SIG-M5 (cell line): ENCODE data around the gene SCN4A.
A peak's percentile ranks its signal among the peaks of the same experiment; 100 is the strongest.
"Not testable (repeated sequence)": the region's sequence is repeated elsewhere in the genome, so short reads cannot be mapped to it uniquely, and the experiment has no call there.

Experiments used
- DNase-seq: peaks from one replicate; lab custom pipeline; 2025; lab: John Stamatoyannopoulos, UW

The SCN4A gene

DNA sequence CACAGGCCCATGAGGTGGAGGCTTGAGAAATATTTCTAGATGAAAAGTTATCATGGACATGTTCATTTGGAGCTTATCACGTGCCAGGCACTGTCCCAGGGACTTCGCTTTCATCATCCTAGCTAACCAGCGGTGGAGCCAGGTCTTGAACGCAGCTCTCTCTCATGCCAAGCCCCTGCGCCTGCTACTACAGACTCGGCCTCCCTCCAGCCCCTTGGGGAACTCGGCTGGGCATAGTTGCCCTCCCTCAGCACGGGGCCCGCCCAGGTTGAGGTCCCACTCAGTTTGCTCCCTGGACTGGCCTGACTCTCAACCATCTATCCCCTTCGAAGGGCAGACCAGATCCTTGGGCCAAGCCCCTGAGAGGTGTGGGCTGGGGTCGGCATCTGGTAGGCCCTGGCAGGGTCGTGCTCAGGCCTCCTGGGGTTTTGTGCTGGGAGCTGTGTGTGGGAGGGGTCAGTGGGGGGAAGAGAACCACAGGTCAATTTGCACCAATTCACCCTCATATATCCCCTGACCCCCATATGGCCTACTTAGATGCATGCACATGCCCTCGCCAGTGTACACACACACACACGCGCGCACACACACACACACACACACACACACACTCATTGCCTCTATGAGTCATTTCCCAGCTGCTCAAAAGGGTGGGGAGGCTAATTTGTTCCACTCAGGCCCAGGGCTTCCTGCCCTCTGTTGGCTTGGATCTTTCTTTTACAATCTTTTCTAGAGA, 12.1 kb upstream of the SCN4A start:
- DNase-seq, result no peak

- DNase-seq, result no peak
Measured at GRCh38 chr17:63984236-63984635, 11.5 kb upstream of the SCN4A start.

- no peak for DNase-seq
Measured at GRCh38 chr17:63983320-63983719, 10.6 kb upstream of the SCN4A start.

DNA sequence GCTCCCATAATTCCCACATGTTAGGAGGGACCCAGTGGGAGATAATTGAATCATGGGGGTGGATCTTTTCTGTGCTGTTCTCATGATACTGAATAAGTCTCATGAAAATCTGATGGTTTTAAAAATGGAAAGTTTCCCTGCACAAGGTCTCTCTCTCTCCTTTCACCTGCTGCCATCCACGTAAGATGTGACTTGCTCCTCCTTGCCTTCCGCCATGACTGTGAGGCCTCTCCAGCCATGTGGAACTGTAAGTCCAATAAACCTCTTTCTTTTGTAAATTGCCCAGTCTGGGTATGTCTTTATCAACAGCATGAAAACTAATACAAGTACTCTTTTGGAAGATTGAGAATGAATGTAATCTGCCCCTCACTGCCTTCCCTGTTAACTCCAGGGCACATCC, 9.9 kb upstream of the SCN4A start:
- DNase-seq, result not testable (repeated sequence)

DNA sequence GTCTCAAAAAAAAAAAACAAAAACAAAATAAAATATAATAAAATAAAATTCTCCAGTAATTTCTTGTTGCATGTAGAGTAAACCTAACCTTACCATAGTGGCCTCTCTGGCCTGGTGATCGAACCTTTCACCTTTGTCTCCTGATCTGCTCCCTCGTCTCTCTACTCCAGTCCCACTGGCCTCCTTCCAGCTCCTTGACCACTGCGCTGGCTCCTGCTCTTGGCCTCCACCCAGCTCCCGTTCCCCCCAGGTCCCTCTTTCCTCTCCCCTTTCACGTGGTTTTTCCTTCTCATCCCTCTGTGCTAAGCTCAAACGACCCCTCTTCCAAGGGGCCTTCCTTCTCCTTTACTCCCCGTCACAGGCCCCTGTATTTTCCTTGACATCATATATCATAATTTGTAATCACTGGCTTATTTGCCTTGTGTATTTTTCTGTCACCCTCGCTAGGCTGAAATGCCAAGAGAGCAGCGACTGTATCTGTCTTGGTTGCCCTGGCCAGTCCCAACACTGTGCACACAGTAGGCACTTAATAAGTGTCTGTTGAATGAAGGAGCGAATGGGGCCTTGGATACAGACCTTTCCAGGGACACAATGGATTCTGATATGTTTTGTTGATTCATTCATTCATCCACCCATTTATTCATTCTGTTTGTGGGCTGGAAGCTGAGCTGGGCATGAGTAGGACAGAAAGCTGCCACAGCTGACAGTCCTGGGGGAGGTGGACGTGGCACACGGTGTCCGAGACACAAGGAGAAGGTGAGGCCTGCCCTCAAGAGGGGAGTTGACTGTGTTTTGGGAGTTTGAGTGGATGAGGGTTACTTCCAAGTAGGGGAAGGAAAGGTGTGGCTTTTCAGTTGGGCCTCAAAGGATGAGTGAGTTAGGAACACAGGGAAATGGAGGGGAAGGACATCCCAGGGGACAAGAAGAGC, 5.8 kb upstream of the SCN4A start:
- no peak for DNase-seq

DNA sequence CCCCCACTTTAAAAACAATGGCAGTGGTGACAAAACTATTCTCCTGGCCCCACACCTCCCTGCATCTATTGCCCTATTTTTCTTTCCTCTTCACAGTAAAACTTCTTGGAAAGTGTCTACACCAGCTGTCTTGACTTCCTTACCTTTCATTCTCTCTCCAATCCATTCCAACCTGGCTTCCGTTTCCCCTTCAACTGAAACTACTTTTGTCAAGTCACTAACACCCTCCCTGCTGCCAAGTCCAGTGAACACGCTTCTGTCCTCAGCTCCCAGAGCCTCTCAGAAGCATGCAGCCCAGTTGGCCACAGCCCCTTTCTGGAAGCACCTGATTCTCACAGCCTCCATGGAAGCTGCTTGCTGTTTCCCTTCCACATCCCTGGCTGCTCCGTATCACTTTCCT, 4.0 kb upstream of the SCN4A start:
- DNase-seq, result no peak

- DNase-seq, result no peak
Measured at GRCh38 chr17:63975541-63976092, 2.9 kb upstream of the SCN4A start.

- no peak for DNase-seq
Measured at GRCh38 chr17:63974594-63975192, 2.0 kb upstream of the SCN4A start.

DNA sequence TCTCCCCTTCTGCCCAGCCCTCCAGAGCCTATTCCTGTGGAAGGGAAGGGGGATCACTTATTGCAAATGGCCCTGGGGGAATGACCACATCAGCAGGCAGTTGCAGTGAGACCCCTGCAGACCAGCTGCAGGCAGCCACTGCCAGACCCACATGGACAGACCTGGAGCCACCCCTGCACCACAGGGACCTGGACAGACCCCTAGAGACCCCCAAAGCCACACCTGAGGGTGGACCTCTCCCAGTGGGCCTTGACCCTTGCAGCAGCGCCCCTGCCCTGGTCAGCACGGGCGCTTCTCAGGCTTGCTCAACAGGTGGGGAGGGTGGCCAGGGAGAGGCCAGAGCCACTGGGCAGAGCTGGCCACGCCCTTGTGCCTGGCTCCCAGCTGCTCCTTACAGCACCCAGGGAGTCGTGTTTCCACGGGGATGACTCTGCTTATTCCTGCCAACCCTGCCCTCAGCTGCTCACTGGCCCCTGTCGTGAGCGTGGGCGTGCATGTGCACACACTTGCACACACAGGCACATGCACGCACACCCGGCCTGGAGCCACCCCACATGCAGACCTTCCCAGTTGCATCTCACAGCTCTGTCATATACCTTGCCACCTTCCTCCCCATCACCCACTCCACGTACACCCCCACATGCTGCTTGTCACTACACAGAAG, 1.3 kb upstream of the SCN4A start:
- DNase-seq, result no peak

- DNase-seq, result no peak
Measured at GRCh38 chr17:63973247-63973646, 529 bp upstream of the SCN4A start.

GRCh38 chr17:63969278-63969677, 3.4 kb downstream of the SCN4A start:
- no peak for DNase-seq

DNA sequence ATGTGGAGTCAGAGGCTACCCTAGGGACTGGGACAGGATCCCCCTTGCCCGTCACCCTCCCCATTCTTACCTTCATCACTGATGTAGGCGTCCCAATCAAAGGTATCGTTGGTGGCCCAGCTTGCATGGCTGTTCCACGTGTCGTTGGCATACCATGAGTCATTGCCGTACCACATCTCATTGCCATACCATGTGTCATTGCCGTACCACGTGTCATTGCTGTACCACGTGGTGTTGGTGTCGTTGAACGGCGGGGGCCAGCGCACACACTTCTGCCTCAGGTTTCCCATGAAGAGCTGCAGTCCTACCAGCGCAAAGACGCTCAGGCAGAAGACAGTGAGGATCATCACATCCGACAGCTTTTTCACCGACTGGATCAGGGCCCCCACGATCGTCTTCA, 4.8 kb downstream of the SCN4A start:
- DNase-seq, result no peak

GRCh38 chr17:63966646-63967264, 6.0 kb downstream of the SCN4A start:
- DNase-seq, result no peak

DNA sequence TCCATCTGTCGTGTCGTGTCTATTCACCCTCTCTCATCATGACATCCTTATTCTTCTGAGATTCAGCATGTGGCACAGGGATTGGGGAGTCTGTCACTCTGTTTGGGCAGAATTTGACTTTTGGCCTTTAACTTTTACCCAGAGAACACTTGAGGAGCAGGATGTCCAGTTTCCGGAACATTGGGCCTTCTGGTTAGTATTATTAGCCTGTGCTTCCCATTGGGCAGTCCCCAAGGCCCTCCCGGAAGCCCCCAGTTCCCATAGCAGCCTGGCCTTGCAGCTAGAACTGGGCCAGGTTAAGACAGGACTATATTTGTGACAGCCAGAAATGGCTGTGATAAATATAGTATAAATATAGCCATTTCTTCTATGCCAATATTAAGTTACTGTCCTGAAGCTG, 9.6 kb downstream of the SCN4A start:
- no peak for DNase-seq

DNA sequence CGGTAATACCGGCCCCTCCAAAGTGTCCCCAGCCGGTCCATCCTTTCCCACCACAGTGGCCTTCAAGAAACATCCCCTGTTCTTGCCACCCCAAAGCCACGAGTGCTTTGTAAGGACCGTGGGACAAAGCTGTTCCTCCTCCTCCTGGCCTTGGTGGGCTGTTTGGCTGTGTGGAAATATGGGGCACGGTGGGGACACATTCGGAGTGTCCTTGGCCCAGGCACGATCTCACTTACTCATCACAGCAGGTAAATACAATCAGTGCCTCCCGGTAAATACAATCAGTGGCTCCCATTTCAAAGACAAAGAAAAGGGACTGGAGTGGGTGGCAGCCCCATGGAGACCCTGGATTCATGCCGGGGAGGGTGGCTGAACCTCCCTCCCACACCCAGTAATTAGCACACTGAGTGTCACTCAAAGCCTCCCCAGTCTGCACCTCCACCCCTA, 10.4 kb downstream of the SCN4A start:
- DNase-seq, result no peak

GRCh38 chr17:63961355-63962212, 11.1 kb downstream of the SCN4A start:
- DNase-seq, result peak; percentile 66

DNA sequence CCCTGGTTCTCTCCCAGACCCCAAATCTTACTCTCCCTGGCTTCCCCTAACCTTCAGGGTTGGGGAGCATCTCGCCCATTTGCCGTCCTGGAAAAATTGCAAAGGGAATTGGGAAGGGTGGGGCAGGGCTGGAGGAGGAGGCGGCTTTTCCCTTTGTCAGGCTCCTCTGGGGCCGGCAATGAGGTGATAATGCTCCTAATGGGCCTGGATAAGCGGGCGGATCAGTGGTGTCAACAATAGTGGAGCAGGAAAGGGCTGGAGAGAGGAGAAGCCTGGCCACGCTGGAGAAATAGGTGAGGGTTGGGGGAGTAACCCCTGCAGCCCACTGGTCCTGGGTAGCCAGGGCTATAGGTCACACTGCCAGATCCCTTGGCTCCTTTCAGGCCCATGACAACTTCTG, 12.3 kb downstream of the SCN4A start:
- no peak for DNase-seq

DNA sequence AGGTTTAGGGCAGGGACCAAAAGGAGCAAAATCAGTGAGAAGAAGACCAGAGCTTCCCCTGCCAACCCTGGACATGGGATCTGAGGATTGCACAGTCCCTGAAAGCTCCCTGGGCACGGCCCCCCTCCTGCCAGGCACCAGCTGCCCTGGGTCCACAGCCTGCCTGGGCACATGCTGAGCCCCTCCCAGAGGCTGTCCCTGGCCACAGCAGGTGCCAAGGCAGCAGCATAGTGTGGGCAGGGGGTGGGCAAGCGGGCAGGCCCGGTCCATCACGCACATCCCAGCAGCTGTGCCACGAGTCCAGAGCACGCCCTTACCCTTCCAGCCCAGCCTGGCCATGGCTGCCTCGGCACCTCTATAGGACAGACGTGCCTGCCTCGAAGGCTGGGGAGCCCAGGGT, 12.7 kb downstream of the SCN4A start:
- no peak for DNase-seq

DNA sequence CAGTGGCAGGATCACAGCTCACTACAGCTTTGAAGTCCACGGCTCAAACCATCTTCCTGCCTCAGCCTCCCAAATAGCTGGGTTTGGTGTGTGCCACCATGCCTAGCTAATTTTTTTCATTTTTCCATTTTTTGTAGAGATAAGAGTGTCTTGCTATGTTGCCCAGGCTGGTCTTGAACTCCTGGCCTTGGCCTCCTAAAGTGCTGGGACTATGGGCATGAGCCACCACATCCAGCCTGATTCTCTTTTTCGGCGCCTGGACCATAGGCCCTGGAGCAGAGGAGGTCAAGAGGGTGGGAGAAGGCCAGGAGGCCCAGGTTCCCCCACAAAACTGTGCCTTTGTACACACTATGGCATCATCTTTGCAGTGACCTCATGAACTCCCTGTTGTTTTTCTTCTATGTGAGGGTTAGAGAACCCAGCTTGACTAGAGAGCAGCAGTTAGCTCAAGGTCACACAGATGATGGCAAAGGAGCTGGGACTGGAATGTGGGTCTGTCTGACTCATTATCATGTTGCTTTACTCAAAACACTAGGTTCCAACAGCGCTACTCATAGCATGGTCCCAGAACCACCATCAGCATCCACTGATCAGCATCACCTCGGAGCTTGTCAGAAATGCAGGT, 16.3 kb downstream of the SCN4A start:
- no peak for DNase-seq

- DNase-seq, result no peak
Measured at GRCh38 chr17:63955791-63956190, 16.9 kb downstream of the SCN4A start.
